Spleen (tissue), 7 donors: ENCODE measurements around the gene CLIC5.

Source experiments
- CTCF ChIP-seq, 11 experiments: fragments of 200-600 bp in 7 of 11; fragments of 450-650 bp in 4 of 11; sonication (generic) in 4 of 11; IDR thresholded peaks in 8 of 11; conservative IDR thresholded peaks in 3 of 11; 1 replicate in 7 of 11; 2 replicates in 4 of 11; pipeline versions ENCODE4 v1.4.0 to v1.8.0; 2016 to 2021; ENCODE audit warnings: antibody characterized with exemption in 11 of 11, inconsistent platforms in 4 of 11, mild to moderate bottlenecking in 1 of 11
- POLR2A ChIP-seq, 3 donors: fragments of 450-650 bp; IDR thresholded peaks; one replicate each; pipeline ENCODE4 v1.5.1; 2017; ENCODE audit warnings: antibody characterized with exemption in 3 of 3, mild to moderate bottlenecking in 1 of 3
- POLR2AphosphoS5 ChIP-seq, 3 donors: sonication (generic); formaldehyde crosslinking; IDR thresholded peaks; one replicate each; pipeline ENCODE4 v1.5.1; 2017; ENCODE audit warnings: antibody characterized with exemption in 3 of 3
- donor health status: DM: no; HTN: no; CAD: no; lungs with moderate emphysema.
- donor health status: DM: no; HTN: no; CAD: no.
- donor health status: DM: no; HTN: no; CAD: no.

- TF ChIP-seq CTCF (IDR thresholded peaks at IDR 0.05 in 8 of 11, conservative IDR thresholded peaks at IDR 0.05 in 3 of 11), result no peak
- no peak for TF ChIP-seq POLR2A (IDR thresholded peaks at IDR 0.05)
- no peak for TF ChIP-seq POLR2AphosphoS5 (IDR thresholded peaks at IDR 0.05)
These were observed 135.5 kb downstream of the CLIC5 start for GRCh38 chr6:45880159-45880558.
